ENCODE measurements around the gene HS3ST2. TPM values are rescaled to one million over a fixed set of nuclear protein-coding genes. Genes with fewer than 3 reads are reported as not detected.

The HS3ST2 gene
- total and polyA plus RNA-seq, 2 of the 8 experiments (the other 6 are each of a cell fraction or from before 2014, with no cell fraction given) = 1.7 to 3.7 TPM

DNA sequence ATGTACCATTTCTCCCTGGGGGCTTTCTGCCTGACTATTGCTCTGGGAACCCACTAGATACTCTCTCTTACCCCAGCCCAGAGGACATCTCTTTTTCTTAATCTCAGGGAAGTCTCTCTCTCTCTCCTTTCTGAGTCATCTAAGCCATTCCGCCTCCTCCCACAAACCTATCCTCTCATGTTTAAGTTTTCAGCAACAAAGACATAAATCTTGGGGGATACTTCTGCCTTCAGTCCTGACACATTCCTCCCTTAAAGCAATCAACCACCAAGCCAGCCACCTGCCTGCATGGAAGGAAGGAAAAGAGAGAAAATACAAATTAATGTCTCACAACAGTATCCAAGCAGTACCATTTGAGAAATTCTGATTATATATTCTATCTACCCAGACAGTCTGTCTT, 128.8 kb downstream of the HS3ST2 start:
- H3K9ac ChIP-seq (replicated peaks in 1 of 4; ENCODE audit: extremely low read depth in 1 of 4, low read depth in 3 of 4, low read length in 3 of 4) = no peak overlapping the region
- no peak overlapping the region for H3K27ac ChIP-seq (ENCODE audit: low read depth, low read length)
- no peaks in the 10 kb centered on the region for H3K79me1 ChIP-seq (ENCODE audit: low read depth, low read length)
- no peak overlapping the region for H3K4me2 ChIP-seq (ENCODE audit: insufficient read depth in 1 of 2, low read depth in 2 of 2, low read length in 2 of 2)
- no peak overlapping the region for H4K8ac ChIP-seq (ENCODE audit: extremely low read depth, insufficient read depth, low read length)
- H3K56ac ChIP-seq (replicated peaks; ENCODE audit: insufficient read length, low read depth, low read length) = no peak overlapping the region
- H2AK5ac ChIP-seq (ENCODE audit: low read depth, low read length) = no peak overlapping the region
- H3K18ac ChIP-seq (ENCODE audit: extremely low read depth, low read length) = no peak overlapping the region
- no peak overlapping the region for H2BK15ac ChIP-seq (ENCODE audit: low read length)
- no peak for FAIRE-seq
- no peak overlapping the region for H3K4me3 ChIP-seq (ENCODE audit: extremely low read depth in 1 of 4, insufficient read depth in 2 of 4, low read depth in 3 of 4, low read length in 4 of 4)
- ChIA-PET POLR2A (ENCODE audit: partially characterized antibody) (no interaction called here), CTCF (ENCODE audit: partially characterized antibody) (interaction anchor here (2.6 kb wide), 1 partner anchor 44 kb away, joined by 11 read pairs; no protein-coding TSS in a partner anchor)
- H2AFZ ChIP-seq (ENCODE audit: low read length) = no peak overlapping the region
- no peak for DNase-seq (ENCODE audit: low read depth in 1 of 2, low spot score in 2 of 2)
- no peak overlapping the region for H3K4ac ChIP-seq (replicated peaks; ENCODE audit: insufficient read length, low read depth, low read length)
- H4K5ac ChIP-seq (ENCODE audit: insufficient read length, low read depth, low read length) = no peak overlapping the region
- no peak overlapping the region for H2BK12ac ChIP-seq (ENCODE audit: low read depth, low read length)
- no peak overlapping the region for H3K23ac ChIP-seq (ENCODE audit: insufficient read length)
- no peaks in the 10 kb centered on the region for H3K79me2 ChIP-seq (ENCODE audit: control insufficient read depth in 1 of 2, insufficient read depth in 2 of 2, low read length in 2 of 2)
- no peaks in the 10 kb centered on the region for H4K20me1 ChIP-seq (replicated peaks in 1 of 2; ENCODE audit: control insufficient read depth in 1 of 2, insufficient read depth in 2 of 2, low read length in 2 of 2)
- no peaks in the 10 kb centered on the region for H3K9me3 ChIP-seq (ENCODE audit: insufficient read depth in 2 of 2, low read depth in 1 of 2, low read length in 1 of 2)
- H3K23me2 ChIP-seq (ENCODE audit: low read depth, low read length) = no peaks in the 10 kb centered on the region; the same call in 1 of the 2 replicates
- peaks cover 0 to 5% (median 5%) of the 10 kb centered on the region in 4 experiments; a peak in 4 of 7 replicates for H3K4me1 ChIP-seq (replicated peaks in 1 of 4; ENCODE audit: control insufficient read depth in 3 of 4, insufficient read depth in 4 of 4, low read length in 3 of 4)
- peaks cover 0 to under 1% (median under 1%) of the 10 kb centered on the region in 4 experiments; a peak in 1 of 7 replicates for H3K27me3 ChIP-seq (replicated peaks in 1 of 4; ENCODE audit: control insufficient read depth in 3 of 4, extremely low read depth in 1 of 4, insufficient read depth in 3 of 4, low read length in 3 of 4)
- no peak overlapping the region for H2BK120ac ChIP-seq (replicated peaks; ENCODE audit: low read depth, low read length)
- no peak overlapping the region for H4K91ac ChIP-seq (replicated peaks; ENCODE audit: insufficient read length, low read length)
- no peak overlapping the region for H3K14ac ChIP-seq (ENCODE audit: insufficient read length)
- H2BK20ac ChIP-seq (ENCODE audit: low read length) = no peak overlapping the region
- WGBS, 2 experiments (ENCODE audit: extremely low coverage in 1 of 2, insufficient coverage in 1 of 2, insufficient read length in 1 of 2, insufficient replicate concordance in 2 of 2, low coverage in 1 of 2, low lambda C conversion rate in 2 of 2, missing lambda C conversion rate in 1 of 2) = 91% methylated on average over 1 of the region's 1 CpG; no CpG with 5 or more reads in 1 of the 2 experiments
- no peaks in the 10 kb centered on the region for H3K36me3 ChIP-seq (ENCODE audit: control insufficient read depth in 2 of 4, insufficient read depth in 4 of 4, low read length in 3 of 4)
- H2BK5ac ChIP-seq (ENCODE audit: low read depth, low read length) = no peak overlapping the region
- no peak for TF ChIP-seq POLR2AphosphoS5 (IDR thresholded peaks at IDR 0.05; ENCODE audit: low read depth, low read length)
- TF ChIP-seq RXRA (IDR thresholded peaks at IDR 0.05; ENCODE audit: insufficient read depth, low read depth, low read length) = no peak
- no peak for TF ChIP-seq CREB1 (IDR thresholded peaks at IDR 0.05)
- TF ChIP-seq CTBP2 (IDR thresholded peaks at IDR 0.05; ENCODE audit: borderline replicate concordance, insufficient read depth, insufficient read length, low read length) = no peak
